DMS114 treated with DMSO at 0.1 percent for 48 hours (cell line): ENCODE data around the gene PIK3R4.

Source experiments
- DNase-seq: peaks from one replicate; lab custom pipeline; 2025; ENCODE audit not compliant: unreplicated experiment; lab: John Stamatoyannopoulos, UW

Gene PIK3R4

GRCh38 chr3:130743354-130743753 lies 3.3 kb downstream of the PIK3R4 start:
- DNase-seq, result no peak

GRCh38 chr3:130741946-130742610 lies 4.6 kb downstream of the PIK3R4 start:
- no peak for DNase-seq

GRCh38 chr3:130739848-130740247 lies 6.8 kb downstream of the PIK3R4 start:
- no peak for DNase-seq

- DNase-seq, result no peak
Observed at GRCh38 chr3:130738241-130738640, 8.4 kb downstream of the PIK3R4 start.

- no peak for DNase-seq
Observed at GRCh38 chr3:130737622-130738021, 9.0 kb downstream of the PIK3R4 start.

- no peak for DNase-seq
Observed at GRCh38 chr3:130733236-130733875, 13.3 kb downstream of the PIK3R4 start.

GRCh38 chr3:130732501-130732900 lies 14.1 kb downstream of the PIK3R4 start:
- no peak for DNase-seq

GRCh38 chr3:130731817-130732216 lies 14.8 kb downstream of the PIK3R4 start:
- no peak for DNase-seq

GRCh38 chr3:130729154-130729553 lies 17.5 kb downstream of the PIK3R4 start:
- DNase-seq, result no peak

GRCh38 chr3:130728037-130728436 lies 18.6 kb downstream of the PIK3R4 start:
- DNase-seq, result no peak

- DNase-seq, result no peak
Observed at GRCh38 chr3:130725746-130726145, 20.9 kb downstream of the PIK3R4 start.

GRCh38 chr3:130715616-130716015 lies 31.0 kb downstream of the PIK3R4 start:
- no peak for DNase-seq

- DNase-seq, result no peak
Observed at GRCh38 chr3:130712718-130713423, 33.8 kb downstream of the PIK3R4 start.

GRCh38 chr3:130711565-130712324 lies 34.9 kb downstream of the PIK3R4 start:
- DNase-seq, result no peak

- no peak for DNase-seq
Observed at GRCh38 chr3:130709671-130710070, 37.0 kb downstream of the PIK3R4 start.

- no peak for DNase-seq
Observed at GRCh38 chr3:130707902-130708601, 38.6 kb downstream of the PIK3R4 start.

GRCh38 chr3:130705501-130705900 lies 41.1 kb downstream of the PIK3R4 start:
- DNase-seq, result no peak

- no peak for DNase-seq
Observed at GRCh38 chr3:130702985-130703384, 43.6 kb downstream of the PIK3R4 start.

- DNase-seq, result no peak
Observed at GRCh38 chr3:130700541-130700940, 46.1 kb downstream of the PIK3R4 start.

- DNase-seq, result peak; percentile 6
Observed at GRCh38 chr3:130699765-130700164, 46.9 kb downstream of the PIK3R4 start.

GRCh38 chr3:130693314-130693713 lies 53.3 kb downstream of the PIK3R4 start:
- no peak for DNase-seq
